ENCODE results near the gene SLCO4A1.

SLCO4A1 gene

GRCh38 chr20:62605236-62605943 is 36.9 kb upstream of the SLCO4A1 start:
- ATAC-seq, result no peak
- TF ChIP-seq ZNF8 (CRISPR knock-in tag; IDR thresholded peaks at IDR 0.05) (no peak), ZFP3 (CRISPR knock-in tag; IDR thresholded peaks at IDR 0.05) (no peak), GLIS3 (CRISPR knock-in tag; IDR thresholded peaks at IDR 0.05) (no peak), PPARA (CRISPR knock-in tag; IDR thresholded peaks at IDR 0.05; ENCODE audit: borderline replicate concordance) (no peak), ZFP30 (CRISPR knock-in tag; IDR thresholded peaks at IDR 0.05) (no peak), TOX (CRISPR knock-in tag; IDR thresholded peaks at IDR 0.05; ENCODE audit: borderline replicate concordance) (no peak)
- TF ChIP-seq, protein P1, sequence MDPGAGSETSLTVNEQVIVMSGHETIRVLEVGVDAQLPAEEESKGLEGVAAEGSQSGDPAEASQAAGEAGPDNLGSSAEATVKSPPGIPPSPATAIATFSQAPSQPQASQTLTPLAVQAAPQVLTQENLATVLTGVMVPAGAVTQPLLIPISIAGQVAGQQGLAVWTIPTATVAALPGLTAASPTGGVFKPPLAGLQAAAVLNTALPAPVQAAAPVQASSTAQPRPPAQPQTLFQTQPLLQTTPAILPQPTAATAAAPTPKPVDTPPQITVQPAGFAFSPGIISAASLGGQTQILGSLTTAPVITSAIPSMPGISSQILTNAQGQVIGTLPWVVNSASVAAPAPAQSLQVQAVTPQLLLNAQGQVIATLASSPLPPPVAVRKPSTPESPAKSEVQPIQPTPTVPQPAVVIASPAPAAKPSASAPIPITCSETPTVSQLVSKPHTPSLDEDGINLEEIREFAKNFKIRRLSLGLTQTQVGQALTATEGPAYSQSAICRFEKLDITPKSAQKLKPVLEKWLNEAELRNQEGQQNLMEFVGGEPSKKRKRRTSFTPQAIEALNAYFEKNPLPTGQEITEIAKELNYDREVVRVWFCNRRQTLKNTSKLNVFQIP (CRISPR knock-in tag; IDR thresholded peaks at IDR 0.05; ENCODE audit: borderline replicate concordance, low read depth), result no peak

DNA sequence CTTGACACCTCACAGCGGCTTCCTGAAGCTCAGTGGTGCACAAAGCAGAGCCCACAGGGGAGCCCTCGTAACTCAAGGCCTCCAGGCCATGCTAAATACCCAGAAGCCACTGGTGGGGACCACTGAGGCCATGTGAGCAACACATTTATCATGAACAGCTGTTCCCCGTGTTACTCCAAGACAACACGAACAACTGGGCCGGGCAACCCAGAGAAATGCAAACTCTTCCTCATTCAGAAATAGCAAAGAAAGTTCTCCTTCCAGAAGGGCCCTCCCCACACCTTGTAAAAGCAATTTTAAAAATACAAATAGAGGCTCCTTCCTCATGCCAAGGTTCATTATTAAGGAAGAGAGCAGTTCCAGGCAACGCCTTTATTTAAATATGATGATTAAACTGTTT is 36.3 kb upstream of the SLCO4A1 start:
- TF ChIP-seq RARB (CRISPR knock-in tag; IDR thresholded peaks at IDR 0.05), result no peak
- no peak for TF ChIP-seq GLIS3 (CRISPR knock-in tag; IDR thresholded peaks at IDR 0.05)
- no peak for TF ChIP-seq ZFP30 (CRISPR knock-in tag; IDR thresholded peaks at IDR 0.05)
- TF ChIP-seq, protein P2, sequence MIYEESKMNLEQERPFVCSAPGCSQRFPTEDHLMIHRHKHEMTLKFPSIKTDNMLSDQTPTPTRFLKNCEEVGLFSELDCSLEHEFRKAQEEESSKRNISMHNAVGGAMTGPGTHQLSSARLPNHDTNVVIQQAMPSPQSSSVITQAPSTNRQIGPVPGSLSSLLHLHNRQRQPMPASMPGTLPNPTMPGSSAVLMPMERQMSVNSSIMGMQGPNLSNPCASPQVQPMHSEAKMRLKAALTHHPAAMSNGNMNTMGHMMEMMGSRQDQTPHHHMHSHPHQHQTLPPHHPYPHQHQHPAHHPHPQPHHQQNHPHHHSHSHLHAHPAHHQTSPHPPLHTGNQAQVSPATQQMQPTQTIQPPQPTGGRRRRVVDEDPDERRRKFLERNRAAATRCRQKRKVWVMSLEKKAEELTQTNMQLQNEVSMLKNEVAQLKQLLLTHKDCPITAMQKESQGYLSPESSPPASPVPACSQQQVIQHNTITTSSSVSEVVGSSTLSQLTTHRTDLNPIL (CRISPR knock-in tag; IDR thresholded peaks at IDR 0.05; ENCODE audit: low read depth), result no peak
- no peak for TF ChIP-seq TSHZ2 (CRISPR knock-in tag; IDR thresholded peaks at IDR 0.05)
- TF ChIP-seq PATZ1 (CRISPR knock-in tag; IDR thresholded peaks at IDR 0.05; ENCODE audit: borderline replicate concordance), result no peak
- TF ChIP-seq ZNF565 (CRISPR knock-in tag; conservative IDR thresholded peaks at IDR 0.05; ENCODE audit: low read depth), result no peak
- TF ChIP-seq OSR1 (CRISPR knock-in tag; IDR thresholded peaks at IDR 0.05), result no peak
- TF ChIP-seq, protein P3, sequence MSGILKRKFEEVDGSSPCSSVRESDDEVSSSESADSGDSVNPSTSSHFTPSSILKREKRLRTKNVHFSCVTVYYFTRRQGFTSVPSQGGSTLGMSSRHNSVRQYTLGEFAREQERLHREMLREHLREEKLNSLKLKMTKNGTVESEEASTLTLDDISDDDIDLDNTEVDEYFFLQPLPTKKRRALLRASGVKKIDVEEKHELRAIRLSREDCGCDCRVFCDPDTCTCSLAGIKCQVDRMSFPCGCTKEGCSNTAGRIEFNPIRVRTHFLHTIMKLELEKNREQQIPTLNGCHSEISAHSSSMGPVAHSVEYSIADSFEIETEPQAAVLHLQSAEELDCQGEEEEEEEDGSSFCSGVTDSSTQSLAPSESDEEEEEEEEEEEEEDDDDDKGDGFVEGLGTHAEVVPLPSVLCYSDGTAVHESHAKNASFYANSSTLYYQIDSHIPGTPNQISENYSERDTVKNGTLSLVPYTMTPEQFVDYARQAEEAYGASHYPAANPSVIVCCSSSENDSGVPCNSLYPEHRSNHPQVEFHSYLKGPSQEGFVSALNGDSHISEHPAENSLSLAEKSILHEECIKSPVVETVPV (CRISPR knock-in tag; IDR thresholded peaks at IDR 0.05), result no peak
- no peak for TF ChIP-seq TCF4 (CRISPR knock-in tag; IDR thresholded peaks at IDR 0.05; ENCODE audit: borderline replicate concordance)
- TF ChIP-seq SNAI2 (CRISPR knock-in tag; IDR thresholded peaks at IDR 0.05), result no peak
- TF ChIP-seq ZC3H10 (CRISPR knock-in tag; IDR thresholded peaks at IDR 0.05), result no peak

DNA sequence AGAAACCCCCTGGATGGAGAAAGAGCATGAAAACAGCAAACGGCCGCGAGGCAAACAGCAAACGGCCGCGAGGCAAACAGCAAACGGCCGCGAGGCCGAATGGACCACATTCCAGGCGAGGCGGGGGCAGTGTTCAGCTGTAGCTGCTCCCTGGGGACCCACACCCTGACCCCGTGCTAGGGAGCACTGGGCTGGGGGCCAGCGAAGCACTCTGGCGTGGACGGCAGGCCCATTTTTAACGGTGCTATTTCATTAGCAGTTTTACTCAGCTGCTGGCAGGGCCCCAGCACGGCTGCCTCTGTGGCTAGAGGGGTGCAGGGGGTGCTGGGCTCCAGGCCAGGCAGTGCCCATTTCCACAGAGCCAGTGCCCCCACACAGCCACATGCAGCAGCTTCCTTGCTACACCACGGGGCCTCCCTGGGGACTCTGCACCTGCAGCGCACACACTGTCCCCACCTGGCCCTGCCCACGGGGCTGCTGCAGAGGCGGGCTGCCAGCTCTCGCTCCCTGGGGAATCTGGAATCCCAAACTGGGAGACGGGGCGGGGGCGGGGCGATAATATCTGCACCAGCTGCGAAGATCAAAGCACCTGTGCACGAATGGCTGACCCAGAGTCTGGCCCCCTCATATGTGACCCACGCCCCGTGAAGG is 35.6 kb upstream of the SLCO4A1 start:
- ATAC-seq, result no peak
- no peak for TF ChIP-seq PPARA (CRISPR knock-in tag; IDR thresholded peaks at IDR 0.05; ENCODE audit: borderline replicate concordance)
- no peak for TF ChIP-seq RARB (CRISPR knock-in tag; IDR thresholded peaks at IDR 0.05)
- no peak for TF ChIP-seq ZFP30 (CRISPR knock-in tag; IDR thresholded peaks at IDR 0.05)
- no peak for TF ChIP-seq ISL1 (CRISPR knock-in tag; IDR thresholded peaks at IDR 0.05)
- TF ChIP-seq ZNF70 (CRISPR knock-in tag; IDR thresholded peaks at IDR 0.05), result no peak
- no peak for TF ChIP-seq SNAI2 (CRISPR knock-in tag; IDR thresholded peaks at IDR 0.05)
- TF ChIP-seq ZNF565 (CRISPR knock-in tag; conservative IDR thresholded peaks at IDR 0.05; ENCODE audit: low read depth), result no peak
- no peak for TF ChIP-seq BACH2 (CRISPR knock-in tag; IDR thresholded peaks at IDR 0.05; ENCODE audit: borderline replicate concordance)

More for the DNA sequence above, 36.3 kb upstream of the SLCO4A1 start:
- ATAC-seq, result no peak
